IPS DF 4.7 (cell line): ENCODE results near the gene STX11.
A peak's percentile ranks its signal among the peaks of the same experiment; 100 is the strongest.
"Not testable (repeated sequence)": the region's sequence is repeated elsewhere in the genome, so short reads cannot be mapped to it uniquely, and the experiment has no call there.

Source experiments
- DNase-seq: peaks from one replicate; pipeline ENCODE4 v3.0.0-alpha.2; 2013; ENCODE audit warnings: low spot score; ENCODE audit errors: extremely low read depth

The STX11 gene

DNA sequence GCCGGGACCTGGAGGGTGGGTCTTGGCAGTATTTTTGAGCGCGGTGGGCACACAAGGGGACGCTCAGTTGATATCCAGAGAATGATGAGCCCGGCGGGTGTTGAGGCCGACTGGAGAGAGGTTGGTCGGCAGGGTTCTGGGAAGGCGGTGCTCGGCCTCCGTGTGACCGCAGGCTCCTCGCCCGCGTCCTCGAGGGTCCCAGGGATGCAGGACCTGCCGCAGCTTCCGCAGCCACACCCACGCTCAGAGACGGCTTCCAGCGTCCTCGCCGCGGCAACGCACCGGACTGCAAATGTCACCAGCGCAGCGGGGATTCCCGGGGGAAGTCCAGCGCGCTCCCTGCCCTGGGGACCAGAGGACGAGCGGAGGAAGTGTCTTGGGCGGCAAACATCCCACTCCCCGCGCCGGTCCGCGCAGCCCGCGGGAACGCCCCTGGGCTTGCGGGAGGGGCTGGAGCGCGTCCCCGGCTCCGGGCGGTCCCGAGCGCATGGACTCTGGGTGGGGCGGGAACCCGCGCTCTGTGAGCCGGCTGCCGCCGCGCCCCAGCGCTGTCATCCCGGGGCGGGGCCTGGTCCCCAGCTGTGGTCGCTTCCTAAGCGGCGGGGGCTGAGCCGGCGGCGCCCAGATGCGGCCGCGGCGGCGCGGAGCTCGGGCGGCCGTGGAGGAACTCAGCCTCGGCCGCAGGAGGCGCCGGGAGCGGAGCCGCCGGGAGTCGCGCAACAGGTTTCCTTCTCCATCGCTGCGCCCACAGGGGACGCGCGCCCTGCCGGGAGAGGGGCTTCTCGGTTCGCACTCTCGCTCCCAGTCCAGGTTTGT is at the start of gene STX11:
Gene STX11, plus strand, starts transcription at position 624 of the 816 bp plus-strand sequence. CDS start 36,111 bp downstream, outside the sequence.
- no peak for DNase-seq

DNA sequence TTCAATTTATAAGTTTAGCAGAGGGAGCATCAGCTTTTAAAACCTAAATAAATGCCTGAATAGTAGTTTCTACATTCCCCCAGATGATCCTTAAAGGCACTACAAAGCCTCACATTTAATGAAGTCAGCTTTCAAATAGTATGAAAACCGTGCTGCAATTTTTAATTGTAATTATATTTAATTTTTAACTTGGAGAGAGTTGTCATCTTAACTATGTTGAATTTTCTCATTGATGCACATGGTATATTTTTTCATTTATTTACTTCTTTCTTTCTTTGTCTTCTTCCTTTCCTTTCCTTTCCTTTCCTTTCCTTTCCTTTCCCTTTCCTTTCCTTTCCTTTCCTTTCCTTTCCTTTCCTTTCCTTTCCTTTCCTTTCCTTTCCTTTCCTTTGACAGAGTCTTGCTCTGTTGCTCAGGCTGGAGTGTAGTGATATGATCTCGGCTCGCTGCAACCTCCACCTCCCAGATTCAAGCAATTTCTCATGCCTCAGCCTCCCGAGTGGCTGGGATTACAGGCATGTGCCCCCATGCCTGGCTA is 47.2 kb upstream of the STX11 start:
- DNase-seq, result no peak

DNA sequence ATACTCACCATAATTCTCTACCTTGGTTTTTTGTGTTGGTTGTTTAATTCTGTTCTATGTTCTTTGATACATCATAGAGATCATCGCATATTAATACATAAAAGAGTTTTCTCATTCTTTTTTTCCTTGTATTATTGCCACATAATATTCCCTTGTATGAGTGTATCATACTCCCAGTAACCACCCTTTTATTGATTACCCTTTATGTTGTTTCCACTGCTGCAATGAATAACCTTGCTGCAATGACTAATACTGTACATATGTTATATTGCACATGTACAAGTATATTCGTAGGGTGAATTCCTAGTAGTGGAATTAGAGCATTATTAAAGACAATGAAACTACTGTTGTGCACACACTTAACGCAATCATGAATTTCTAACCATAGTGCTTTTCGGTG is 45.8 kb upstream of the STX11 start:
- DNase-seq, result no peak

DNA sequence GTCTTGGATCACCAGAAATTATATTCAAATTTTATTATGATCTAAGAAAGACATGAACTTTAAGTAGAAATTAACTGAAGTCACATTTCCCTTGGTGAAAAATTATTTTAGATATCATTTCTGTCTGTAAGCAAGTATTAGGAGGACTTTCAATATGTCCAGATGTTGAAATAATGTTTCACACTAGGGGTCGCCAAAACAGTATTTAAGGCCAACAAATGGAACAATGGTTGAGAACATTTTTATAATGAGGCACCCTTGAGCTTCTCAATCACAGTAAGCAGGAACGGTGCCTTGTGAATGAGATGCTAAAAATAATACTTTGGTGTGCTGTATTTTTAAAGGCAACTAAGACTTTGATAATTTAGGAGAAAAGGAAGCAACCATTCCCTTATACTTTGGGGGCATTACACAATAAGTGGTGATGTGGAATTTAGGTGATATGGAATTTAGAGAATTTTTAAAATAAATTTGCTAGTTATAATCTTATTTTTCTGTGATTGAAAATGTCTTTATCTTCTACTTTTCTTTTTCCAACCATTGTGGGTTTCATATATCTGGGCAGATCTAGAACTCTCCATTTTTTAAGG is 45.3 kb upstream of the STX11 start:
- peak; percentile 28 for DNase-seq

DNA sequence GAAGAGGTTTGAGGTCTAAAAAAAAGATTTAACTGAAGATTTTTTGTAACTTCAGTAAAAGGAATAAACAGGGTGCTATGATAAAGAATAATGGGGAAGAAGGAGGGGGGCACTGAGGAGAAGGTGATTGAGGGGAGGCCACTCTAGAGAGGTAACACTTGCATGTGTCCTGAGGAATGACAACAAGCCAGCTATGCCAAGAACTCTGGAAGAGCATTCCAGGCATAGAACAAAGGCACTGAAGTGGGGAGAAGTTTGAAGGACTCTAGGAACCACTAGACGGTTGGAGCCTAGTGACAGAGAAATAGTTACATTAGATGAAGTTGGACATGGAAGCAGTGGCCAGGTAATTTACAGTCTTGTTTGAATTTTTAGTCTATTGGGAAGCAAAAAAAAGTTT is 44.1 kb upstream of the STX11 start:
- DNase-seq, result no peak

DNA sequence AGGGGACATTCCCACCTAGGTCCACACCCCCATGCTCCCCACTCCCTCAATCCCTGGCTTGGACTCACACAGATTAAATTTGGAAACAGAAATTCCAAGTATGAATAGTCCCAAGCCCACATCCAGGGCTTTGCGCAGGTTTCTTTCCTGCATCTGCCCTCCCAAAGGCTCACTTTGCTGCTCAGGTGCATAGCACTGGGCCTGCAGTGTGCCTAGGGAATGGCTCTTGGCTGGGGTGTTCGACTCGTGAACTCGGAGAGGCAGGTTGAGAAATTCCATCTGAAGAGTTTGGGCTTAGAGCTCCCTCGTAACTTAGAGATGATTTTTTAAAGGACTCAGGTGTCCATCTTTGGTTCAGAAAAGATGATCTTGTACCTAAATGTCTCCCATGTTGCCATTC is 40.1 kb upstream of the STX11 start:
- no peak for DNase-seq

DNA sequence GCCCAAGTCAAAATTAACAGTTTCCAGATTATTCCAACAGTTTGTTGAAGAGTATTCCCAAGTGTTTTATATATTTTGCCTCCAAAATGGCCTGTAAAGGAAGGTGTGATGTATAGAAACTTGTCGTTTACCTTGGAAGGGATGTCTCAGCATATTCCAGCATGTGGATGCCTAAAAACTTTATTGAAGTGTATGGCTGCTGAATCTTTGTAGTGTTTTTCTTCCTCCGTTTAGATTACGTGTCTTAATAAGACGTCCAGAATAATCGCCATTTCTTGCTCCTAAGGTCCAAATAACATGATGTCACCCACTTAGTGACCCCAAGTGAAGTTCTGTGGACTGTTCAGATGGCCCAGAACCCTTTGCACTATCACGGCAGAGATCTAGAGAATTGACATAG is 37.0 kb upstream of the STX11 start:
- no peak for DNase-seq

DNA sequence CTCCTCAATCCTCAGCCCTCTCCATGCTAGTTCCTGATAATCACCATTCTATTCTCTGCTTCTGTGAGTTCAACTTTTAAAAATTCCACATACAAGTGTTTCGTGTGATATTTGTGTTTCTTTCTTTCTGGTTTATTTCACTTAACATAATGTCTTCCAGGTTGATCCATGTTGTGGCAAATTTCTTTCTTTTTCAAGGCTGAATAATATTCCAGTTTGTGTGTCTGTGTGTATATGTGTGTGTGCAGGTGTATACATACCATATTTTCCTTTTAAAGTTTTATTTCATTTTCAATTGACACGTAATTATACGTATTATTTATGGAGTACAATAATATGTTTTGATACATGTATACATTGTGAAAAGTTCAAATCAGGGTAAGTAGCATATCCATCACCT is 35.1 kb upstream of the STX11 start:
- no peak for DNase-seq

DNA sequence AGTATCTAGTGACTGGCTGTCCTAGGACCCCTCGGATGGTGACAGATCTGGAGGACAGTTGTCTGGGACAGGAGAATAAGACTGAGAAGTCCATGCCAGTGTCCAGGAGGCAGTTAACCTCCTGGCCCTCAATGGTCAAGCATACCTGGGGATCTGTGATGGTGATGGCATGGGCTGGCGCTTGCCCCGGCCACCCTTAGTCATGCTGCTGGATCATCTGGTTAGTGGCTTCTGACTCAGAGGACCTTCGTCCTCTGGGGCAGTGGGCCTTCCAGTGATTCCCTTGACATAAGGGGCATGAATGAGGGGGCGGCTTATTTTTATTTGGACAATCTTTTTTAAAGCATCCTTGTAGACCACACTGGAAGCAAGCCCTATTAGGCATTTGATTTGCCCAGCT is 30.9 kb upstream of the STX11 start:
- no peak for DNase-seq

DNA sequence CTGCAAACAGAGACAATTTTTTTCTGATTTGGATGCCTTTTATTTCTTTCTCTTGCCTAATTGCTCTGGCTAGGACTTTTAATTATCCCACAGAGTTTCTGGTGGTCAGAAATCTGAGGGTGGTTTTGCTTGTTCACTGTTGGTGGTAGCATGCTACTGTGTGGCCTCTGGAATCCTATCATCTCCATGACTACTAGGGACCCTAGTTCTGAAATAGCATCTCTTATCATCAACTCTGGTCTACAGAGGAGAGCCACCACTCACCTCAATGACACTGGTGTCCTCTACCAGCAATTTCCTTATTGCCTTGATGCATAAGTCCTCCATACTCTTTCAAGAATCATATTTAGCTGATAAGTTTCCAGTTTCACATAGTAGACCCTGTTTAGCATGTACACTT is 27.5 kb upstream of the STX11 start:
- no peak for DNase-seq

DNA sequence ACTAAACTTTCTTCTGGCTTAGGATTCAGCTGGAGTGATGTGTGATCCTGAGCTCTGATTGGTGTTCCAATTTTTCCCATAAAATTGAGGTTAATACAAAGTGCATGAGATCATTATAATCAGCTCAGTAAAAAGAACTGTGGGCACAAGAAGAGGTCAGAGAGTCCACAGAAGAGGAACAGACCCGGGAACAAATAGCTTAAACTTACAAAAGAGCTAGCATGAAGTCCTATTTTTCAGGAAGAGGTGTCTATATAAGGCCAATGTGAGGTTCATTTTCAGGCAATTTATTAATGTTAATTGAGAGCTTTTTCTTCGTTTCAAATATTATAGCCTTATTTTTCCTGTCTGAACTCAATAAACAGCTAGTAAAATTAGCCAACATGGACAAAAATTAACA is 26.9 kb upstream of the STX11 start:
- DNase-seq, result no peak

DNA sequence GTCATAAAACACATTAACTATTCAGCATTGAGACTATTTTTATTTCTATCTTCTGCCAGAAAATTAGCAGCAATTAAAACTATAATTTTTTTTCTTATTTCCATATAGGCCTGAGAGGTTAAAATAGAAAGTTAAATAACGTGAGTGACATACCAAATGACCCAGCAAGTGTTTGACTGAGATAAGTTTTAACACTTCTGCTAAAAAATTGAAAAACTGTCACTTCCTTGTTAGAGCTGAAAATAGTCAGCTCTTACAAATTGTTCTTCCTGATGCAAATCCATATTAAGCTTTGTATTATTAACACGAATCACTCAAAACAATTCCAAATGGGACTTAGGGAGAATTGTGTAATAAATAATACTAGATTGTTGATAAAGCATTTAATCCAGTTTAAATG is 26.5 kb upstream of the STX11 start:
- no peak for DNase-seq

DNA sequence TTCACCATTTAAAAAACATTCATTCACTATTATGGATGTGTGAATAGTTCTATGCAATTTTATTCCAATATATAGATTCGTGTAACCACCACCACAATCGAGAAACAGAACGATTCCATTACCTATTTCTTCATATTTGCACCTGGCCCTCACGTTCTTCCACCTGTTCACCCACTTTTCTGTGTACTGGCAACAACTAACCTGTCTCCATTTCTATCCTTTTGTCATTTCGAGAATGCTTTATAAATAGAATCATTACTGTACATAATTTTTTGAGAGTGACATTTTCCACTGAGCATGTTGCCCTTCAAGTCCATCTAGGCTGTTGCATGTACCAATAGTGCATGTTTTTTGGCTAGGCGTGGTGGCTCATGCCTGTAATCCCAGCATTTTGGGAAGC is 23.2 kb upstream of the STX11 start:
- DNase-seq, result no peak

DNA sequence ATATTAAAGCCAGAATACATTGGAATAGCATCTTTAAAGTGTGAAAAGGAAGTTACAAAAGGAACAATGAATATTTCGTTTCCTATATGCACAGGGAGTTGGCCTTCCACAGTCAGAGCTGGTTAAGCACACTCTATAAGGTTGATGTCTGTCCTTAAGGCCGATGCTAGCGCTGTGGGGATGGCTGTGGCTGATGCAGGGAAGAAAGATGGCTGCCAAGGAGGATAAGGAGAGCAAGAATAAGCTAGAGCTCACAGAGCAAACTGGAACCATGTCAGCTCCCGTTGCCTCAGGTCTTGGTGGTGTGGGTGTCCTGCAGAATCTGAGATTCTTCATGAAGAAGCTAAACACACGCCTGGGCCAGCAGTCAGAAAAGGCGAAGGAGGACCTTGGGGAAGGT is 20.8 kb upstream of the STX11 start:
- no peak for DNase-seq

DNA sequence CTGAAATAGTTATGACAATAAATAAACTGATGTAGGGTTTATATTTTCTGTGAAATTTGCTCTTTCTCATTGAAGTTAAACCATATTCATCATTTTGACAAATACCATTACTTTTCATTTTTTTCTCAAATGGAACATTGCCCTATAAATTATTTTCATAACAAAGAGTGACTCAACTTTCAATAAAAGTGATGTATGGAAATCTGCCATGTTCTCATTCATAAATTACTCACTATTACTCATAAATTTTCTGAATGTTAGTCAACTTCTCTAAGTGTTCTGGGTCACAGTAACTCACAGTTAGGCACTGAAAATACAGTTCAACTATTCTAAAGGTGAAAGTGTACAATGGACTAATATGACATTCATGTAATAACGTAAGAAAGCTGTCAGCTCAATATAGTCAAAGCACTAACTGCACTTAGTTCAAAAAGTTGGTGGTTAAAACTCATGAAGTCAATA is 19.0 kb upstream of the STX11 start:
- no peak for DNase-seq

DNA sequence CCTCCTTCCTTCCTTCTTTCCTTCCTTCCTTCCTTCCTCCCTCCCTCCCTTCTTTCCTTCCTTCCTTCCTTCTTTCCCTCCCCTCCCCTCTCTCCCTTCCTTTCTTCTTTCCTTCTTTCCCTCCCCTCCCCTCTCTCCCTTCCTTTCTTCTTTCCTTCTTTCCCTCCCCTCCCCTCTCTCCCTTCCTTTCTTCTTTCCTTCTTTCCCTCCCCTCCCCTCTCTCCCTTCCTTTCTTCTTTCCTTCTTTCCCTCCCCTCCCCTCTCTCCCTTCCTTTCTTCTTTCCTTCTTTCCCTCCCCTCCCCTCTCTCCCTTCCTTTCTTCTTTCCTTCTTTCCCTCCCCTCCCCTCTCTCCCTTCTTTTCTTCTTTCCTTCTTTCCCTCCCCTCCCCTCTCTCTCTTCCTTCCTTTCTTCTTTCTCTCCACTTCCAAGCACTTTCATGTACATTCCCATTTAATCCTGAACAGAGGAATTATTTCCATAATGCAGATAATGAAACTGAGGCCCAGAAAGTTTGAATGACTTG is 18.1 kb upstream of the STX11 start:
- not testable (repeated sequence) for DNase-seq

DNA sequence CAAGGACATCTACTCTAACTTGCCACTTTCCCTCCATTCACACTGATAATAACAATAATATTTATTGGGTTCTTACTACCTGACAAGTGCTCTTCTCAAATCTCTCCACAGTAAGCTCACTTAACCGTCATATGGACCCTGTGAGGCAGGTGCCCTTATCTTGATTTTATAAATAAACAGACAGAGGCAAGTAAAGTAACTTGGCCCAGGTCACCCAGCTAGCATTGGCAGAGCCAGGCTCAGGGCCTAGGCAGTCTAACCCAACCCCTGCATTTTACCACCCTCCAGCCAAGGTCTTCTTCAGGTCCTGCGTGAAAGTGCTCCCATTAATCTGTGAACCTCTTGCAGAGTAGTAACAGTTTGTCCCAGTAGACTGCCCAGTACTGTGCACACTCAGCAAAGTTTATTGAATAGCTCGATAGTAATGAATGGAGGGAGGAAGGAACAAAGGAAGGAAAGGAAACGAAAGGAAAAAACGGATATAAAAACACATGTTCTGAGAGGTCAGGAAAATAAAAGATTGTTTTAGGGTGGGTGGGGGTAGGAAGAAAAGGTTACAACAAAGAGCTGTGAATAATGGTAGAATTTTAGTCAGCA is 17.0 kb upstream of the STX11 start:
- DNase-seq, result no peak

DNA sequence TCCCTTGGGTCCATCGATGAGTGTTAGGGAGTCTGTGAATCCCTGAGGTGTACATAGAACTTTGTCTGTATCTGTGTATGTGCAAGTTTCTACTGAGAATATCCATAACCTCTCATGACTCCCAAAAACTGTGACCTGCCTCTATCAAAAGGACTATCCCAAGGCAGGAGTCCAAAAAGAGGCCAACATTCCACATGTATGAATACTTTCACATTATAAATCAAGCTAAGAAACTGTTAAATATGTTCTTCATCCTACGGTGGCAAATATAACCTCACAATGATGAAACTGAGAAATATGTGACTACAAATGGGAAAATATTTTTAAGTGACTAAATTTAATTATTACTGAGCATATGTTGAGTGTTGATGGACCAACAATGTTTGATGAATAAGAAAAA is 16.1 kb upstream of the STX11 start:
- DNase-seq, result no peak

DNA sequence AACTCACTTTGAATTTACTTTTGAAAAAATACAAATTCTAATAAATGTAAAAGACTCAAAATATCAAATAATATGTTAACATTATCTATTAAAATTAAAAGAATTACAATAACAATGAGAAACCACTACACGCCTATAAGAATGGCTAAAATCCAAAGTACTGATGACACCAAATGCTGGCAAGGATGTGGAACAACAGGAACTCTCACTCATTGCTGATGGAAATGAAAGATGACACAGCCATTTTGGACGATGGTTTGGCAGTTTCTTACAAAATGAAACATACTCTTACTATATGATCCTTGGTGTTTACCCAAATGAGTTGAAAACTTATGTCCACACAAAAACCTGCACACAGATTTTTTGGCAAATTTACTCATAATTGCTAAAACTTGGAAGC is 15.6 kb upstream of the STX11 start:
- no peak for DNase-seq

DNA sequence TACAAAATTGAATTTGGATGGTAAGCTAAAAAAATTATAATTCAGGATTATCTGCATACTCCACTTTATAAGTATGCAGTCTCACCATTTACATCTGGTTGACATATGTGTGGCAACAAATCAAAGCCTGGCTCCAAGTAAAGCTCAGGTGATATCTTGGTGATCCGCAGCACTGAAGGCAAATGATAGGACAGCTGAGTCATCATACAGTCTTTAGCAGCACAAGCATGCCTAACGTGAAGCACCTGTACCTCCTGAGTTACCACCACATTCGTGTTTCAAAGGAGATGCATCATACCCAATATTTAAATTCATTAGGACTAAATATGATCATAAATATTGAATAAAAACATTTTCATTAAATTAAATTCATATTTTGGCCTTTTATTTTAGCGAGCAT is 11.8 kb upstream of the STX11 start:
- DNase-seq, result no peak

DNA sequence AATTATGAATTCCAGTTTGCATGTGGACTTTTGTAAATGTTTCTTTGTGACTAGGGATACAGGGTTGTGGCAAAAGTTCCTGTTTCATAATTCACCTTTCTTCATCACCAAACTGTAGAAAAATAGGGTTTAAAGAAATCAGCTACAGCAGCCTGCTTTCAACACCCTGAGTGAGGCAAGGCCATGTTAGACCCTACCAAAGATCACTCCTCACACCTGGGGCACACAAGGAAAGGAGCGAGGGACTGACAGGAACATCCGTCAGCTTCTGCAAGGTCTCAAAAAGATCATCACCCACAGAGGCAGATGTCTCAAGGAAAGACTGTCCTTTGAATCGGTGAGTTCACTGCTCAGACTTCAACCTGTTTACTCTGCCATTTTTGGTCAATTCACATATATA is 10.5 kb upstream of the STX11 start:
- no peak for DNase-seq

DNA sequence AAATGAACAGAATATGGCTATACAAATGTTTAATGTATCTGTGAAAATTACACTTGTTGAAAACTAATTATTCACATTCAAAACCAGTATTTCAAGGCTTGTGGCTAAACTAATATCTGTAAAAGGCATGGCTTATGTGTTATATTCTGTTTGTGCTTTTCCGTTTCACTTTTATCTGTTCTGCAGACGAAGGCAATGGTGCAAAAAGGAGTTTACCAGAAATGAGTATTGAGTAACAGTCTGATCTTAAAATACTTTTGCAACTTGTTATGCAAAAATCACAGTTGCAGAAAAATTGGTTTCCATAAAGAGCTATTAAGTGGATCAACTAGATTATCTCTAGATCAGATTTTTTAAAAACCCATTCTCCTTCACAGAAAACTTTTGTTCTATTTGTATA is 9.4 kb upstream of the STX11 start:
- DNase-seq, result no peak
